Mammary epithelial cell (primary cell): ENCODE results near the gene TLX2.

Source experiments
- EZH2 ChIP-seq: IDR thresholded peaks from 2 replicates; pipeline ENCODE4 v1.6.1; 2012; ENCODE audit warnings: low read length, inconsistent platforms, borderline replicate concordance
- TF ChIP-seq, protein P1 (sequence below), 2 donors: IDR thresholded peaks in 1 of 2; conservative IDR thresholded peaks in 1 of 2; 2 replicates each; pipeline ENCODE4 v1.5.1; 2011 to 2012; ENCODE audit warnings: inconsistent platforms in 2 of 2, low read length in 2 of 2, mild to moderate bottlenecking in 2 of 2, control low read depth in 1 of 2, low read depth in 1 of 2; ENCODE audit not compliant: insufficient read depth in 1 of 2; ENCODE audit errors: extremely low read depth in 1 of 2

DNA sequence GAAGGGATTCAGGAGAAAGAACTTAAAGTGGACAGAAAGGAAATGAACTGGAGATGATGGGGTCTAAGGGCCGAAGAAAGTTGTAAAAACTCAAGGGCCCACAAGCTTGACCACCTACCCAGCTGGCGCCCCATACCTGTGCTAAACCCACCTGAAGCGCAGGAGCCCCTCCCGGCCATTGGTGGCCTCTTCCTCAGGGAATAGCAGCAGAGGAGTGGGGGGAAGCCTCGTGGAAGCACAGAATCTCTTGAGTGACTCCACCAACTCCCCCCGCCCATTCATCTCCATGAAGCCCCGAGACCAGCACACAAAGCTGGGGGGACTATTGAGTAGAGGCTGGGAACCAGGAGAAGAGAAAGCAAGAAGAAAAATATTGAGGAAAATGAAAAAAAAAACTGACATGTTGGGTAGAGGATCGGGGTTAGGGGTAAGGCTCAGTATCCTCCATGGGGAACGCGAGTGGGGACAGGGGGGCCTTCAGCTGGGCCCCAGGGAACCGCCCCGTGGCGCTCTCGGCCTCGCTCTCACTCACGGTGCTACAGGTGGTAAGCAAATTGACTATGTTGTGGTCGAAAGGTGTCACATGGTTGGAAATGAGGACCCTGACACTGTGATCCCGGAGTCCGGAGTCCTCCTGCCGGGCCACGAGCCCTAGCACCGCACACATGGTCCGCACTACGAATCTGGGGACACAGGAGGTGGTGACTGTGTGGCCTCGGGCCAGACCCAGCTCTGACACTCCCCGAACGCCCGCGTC is 14.5 kb downstream of the TLX2 start:
- TF ChIP-seq, protein P1, sequence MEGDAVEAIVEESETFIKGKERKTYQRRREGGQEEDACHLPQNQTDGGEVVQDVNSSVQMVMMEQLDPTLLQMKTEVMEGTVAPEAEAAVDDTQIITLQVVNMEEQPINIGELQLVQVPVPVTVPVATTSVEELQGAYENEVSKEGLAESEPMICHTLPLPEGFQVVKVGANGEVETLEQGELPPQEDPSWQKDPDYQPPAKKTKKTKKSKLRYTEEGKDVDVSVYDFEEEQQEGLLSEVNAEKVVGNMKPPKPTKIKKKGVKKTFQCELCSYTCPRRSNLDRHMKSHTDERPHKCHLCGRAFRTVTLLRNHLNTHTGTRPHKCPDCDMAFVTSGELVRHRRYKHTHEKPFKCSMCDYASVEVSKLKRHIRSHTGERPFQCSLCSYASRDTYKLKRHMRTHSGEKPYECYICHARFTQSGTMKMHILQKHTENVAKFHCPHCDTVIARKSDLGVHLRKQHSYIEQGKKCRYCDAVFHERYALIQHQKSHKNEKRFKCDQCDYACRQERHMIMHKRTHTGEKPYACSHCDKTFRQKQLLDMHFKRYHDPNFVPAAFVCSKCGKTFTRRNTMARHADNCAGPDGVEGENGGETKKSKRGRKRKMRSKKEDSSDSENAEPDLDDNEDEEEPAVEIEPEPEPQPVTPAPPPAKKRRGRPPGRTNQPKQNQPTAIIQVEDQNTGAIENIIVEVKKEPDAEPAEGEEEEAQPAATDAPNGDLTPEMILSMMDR (conservative IDR thresholded peaks at IDR 0.05 in 1 of 2, IDR thresholded peaks at IDR 0.05 in 1 of 2; ENCODE audit: extremely low read depth in 1 of 2, insufficient read depth in 1 of 2, low read depth in 1 of 2, low read length in 2 of 2) = no peak
- no peak for TF ChIP-seq EZH2
